ENCODE measurements around the gene MICAL2.

Gene MICAL2

GRCh38 chr11:12106501-12106900 is 3.9 kb upstream of the MICAL2 start:
- DNase-seq (ENCODE audit: low read depth) = no peak
- TF ChIP-seq CTCF (IDR thresholded peaks at IDR 0.05; ENCODE audit: low read depth, low read length, missing control alignments) = no peak

GRCh38 chr11:12108875-12109453 is 1.4 kb upstream of the MICAL2 start:
- no peak overlapping the region for H3K4me3 ChIP-seq (ENCODE audit: low read depth, low read length)
- no peak for DNase-seq (ENCODE audit: low read depth)
- no peak for TF ChIP-seq CTCF (IDR thresholded peaks at IDR 0.05; ENCODE audit: low read depth, low read length, missing control alignments)

More at GRCh38 chr11:12106501-12106900, 3.9 kb upstream of the MICAL2 start:
- H3K4me3 ChIP-seq (ENCODE audit: low read depth, low read length) = no peak overlapping the region

GRCh38 chr11:12109591-12110196 is 696 bp upstream of the MICAL2 start:
- peak overlapping the region; percentile 52 for H3K4me3 ChIP-seq (ENCODE audit: low read depth, low read length)
- DNase-seq (ENCODE audit: low read depth) = no peak
- TF ChIP-seq CTCF (IDR thresholded peaks at IDR 0.05; ENCODE audit: low read depth, low read length, missing control alignments) = no peak

GRCh38 chr11:12110714-12111548 is 541 bp downstream of the MICAL2 start:
- TF ChIP-seq CTCF (IDR thresholded peaks at IDR 0.05; ENCODE audit: low read depth, low read length, missing control alignments) = no peak
- DNase-seq (ENCODE audit: low read depth) = no peak
- peak overlapping the region; percentile 52 for H3K4me3 ChIP-seq (ENCODE audit: low read depth, low read length)

GRCh38 chr11:12111549-12112520 is 1.4 kb downstream of the MICAL2 start:
- no peak for DNase-seq (ENCODE audit: low read depth)
- H3K4me3 ChIP-seq (ENCODE audit: low read depth, low read length) = no peak overlapping the region
- no peak for TF ChIP-seq CTCF (IDR thresholded peaks at IDR 0.05; ENCODE audit: low read depth, low read length, missing control alignments)

- TF ChIP-seq CTCF (IDR thresholded peaks at IDR 0.05; ENCODE audit: low read depth, low read length, missing control alignments) = no peak
- no peak overlapping the region for H3K4me3 ChIP-seq (ENCODE audit: low read depth, low read length)
- DNase-seq (ENCODE audit: low read depth) = no peak
Measured at GRCh38 chr11:12112750-12113149, 2.4 kb downstream of the MICAL2 start.

All from GM12864 (cell line).